ENCODE data around the gene TMEM63A.

Gene TMEM63A

DNA sequence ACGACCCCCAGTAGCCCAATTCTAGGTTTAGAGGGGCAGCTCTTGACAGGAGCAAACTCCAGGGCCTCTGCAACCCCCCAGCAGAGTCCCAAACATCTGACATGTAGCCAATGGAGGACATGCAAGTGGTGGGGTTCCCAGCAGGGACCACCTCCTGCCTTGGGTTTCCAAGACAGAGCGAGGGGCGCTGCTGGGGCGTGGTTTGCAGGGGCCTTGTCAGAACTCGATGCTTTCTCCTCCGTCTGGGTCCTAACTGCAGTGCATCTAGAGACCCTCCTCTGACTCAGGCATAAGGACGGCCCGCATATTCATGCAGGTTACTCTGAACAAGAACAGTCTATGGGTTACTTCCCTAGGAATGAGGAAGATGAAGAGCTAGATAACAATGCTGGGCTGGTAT lies 55.1 kb downstream of the TMEM63A start:
- Histone ChIP-seq H2AFZ (ENCODE audit: low read depth, low read length) (no peak overlapping the region), H4K20me1 (ENCODE audit: insufficient read depth, low read length) (no peaks in the 10 kb centered on the region), H3K9ac (ENCODE audit: low read depth, low read length) (no peak overlapping the region), H3K4me2 (ENCODE audit: insufficient read depth, low read length) (no peak overlapping the region), H3K9me3 (ENCODE audit: insufficient read depth, low read length, severe bottlenecking) (no peaks in the 10 kb centered on the region), H3K27me3 (ENCODE audit: insufficient read depth, low read length, poor library complexity) (no peaks in the 10 kb centered on the region), H3K36me3 (ENCODE audit: insufficient read depth, low read length) (no peaks in the 10 kb centered on the region), H3K79me2 (ENCODE audit: insufficient read depth, low read length) (no peaks in the 10 kb centered on the region), H3K27ac (ENCODE audit: low read length) (no peak overlapping the region), H3K4me3 (ENCODE audit: low read depth in 1 of 2, low read length in 2 of 2) (no peak overlapping the region), H3K4me1 (ENCODE audit: insufficient read depth, low read length) (no peaks in the 10 kb centered on the region)
- no peak for DNase-seq
- TF ChIP-seq CTCF (IDR thresholded peaks at IDR 0.05; ENCODE audit: borderline replicate concordance, extremely low read depth, low read length, poor library complexity, severe bottlenecking) (no peak), EZH2 (IDR thresholded peaks at IDR 0.05; ENCODE audit: borderline replicate concordance, low read depth, low read length, severe bottlenecking) (no peak)
- no peak for ATAC-seq (ENCODE audit: insufficient read depth, low read depth)

- Histone ChIP-seq H2AFZ (ENCODE audit: low read depth, low read length) (no peak overlapping the region), H3K27ac (ENCODE audit: low read length) (no peak overlapping the region), H3K9me3 (ENCODE audit: insufficient read depth, low read length, severe bottlenecking) (no peaks in the 10 kb centered on the region), H3K27me3 (ENCODE audit: insufficient read depth, low read length, poor library complexity) (no peaks in the 10 kb centered on the region), H4K20me1 (ENCODE audit: insufficient read depth, low read length) (no peaks in the 10 kb centered on the region), H3K4me3 (ENCODE audit: low read depth in 1 of 2, low read length in 2 of 2) (no peak overlapping the region), H3K36me3 (ENCODE audit: insufficient read depth, low read length) (no peaks in the 10 kb centered on the region), H3K79me2 (ENCODE audit: insufficient read depth, low read length) (no peaks in the 10 kb centered on the region), H3K4me1 (ENCODE audit: insufficient read depth, low read length) (no peaks in the 10 kb centered on the region), H3K4me2 (ENCODE audit: insufficient read depth, low read length) (no peak overlapping the region), H3K9ac (ENCODE audit: low read depth, low read length) (no peak overlapping the region)
- TF ChIP-seq CTCF (IDR thresholded peaks at IDR 0.05; ENCODE audit: borderline replicate concordance, extremely low read depth, low read length, poor library complexity, severe bottlenecking) (no peak), EZH2 (IDR thresholded peaks at IDR 0.05; ENCODE audit: borderline replicate concordance, low read depth, low read length, severe bottlenecking) (no peak)
- ATAC-seq (ENCODE audit: insufficient read depth, low read depth) (no peak), DNase-seq (no peak)
Observed at GRCh38 chr1:225825607-225826007, 56.6 kb downstream of the TMEM63A start.

DNA sequence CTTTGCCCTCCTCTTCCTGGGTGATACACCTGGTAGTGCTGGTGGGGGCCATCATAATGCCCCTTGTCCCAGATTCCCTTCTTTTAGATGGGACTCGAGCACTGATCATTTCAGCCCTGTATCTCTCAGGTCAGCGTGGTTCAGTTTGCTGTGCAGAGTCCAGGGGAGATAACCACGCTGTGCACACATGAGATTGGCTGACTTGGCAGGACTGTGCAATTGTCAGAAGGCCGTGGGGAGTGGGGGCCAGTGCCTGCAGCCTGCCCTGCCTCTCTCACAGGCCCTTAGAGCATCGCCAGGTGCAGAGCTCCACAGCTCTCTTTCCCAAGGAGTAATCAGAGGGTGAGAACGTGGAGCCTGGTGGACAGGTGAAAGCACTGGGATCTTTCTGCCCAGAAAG lies 57.1 kb downstream of the TMEM63A start:
- TF ChIP-seq EZH2 (IDR thresholded peaks at IDR 0.05; ENCODE audit: borderline replicate concordance, low read depth, low read length, severe bottlenecking), result no peak
- no peak for TF ChIP-seq CTCF (IDR thresholded peaks at IDR 0.05; ENCODE audit: borderline replicate concordance, extremely low read depth, low read length, poor library complexity, severe bottlenecking)
- H4K20me1 ChIP-seq (ENCODE audit: insufficient read depth, low read length), result no peaks in the 10 kb centered on the region
- ATAC-seq (ENCODE audit: insufficient read depth, low read depth) (no peak), DNase-seq (no peak)
- H3K4me3 ChIP-seq (ENCODE audit: low read depth in 1 of 2, low read length in 2 of 2), result no peak overlapping the region
- no peaks in the 10 kb centered on the region for H3K4me1 ChIP-seq (ENCODE audit: insufficient read depth, low read length)
- no peak overlapping the region for H2AFZ ChIP-seq (ENCODE audit: low read depth, low read length)
- H3K79me2 ChIP-seq (ENCODE audit: insufficient read depth, low read length), result no peaks in the 10 kb centered on the region
- no peak overlapping the region for H3K9ac ChIP-seq (ENCODE audit: low read depth, low read length)
- H3K36me3 ChIP-seq (ENCODE audit: insufficient read depth, low read length), result no peaks in the 10 kb centered on the region
- H3K9me3 ChIP-seq (ENCODE audit: insufficient read depth, low read length, severe bottlenecking), result no peaks in the 10 kb centered on the region
- H3K4me2 ChIP-seq (ENCODE audit: insufficient read depth, low read length), result no peak overlapping the region
- no peak overlapping the region for H3K27ac ChIP-seq (ENCODE audit: low read length)
- H3K27me3 ChIP-seq (ENCODE audit: insufficient read depth, low read length, poor library complexity), result no peaks in the 10 kb centered on the region

GRCh38 chr1:225824533-225824941 lies 57.6 kb downstream of the TMEM63A start:
- no peaks in the 10 kb centered on the region for H3K79me2 ChIP-seq (ENCODE audit: insufficient read depth, low read length)
- no peak overlapping the region for H3K4me2 ChIP-seq (ENCODE audit: insufficient read depth, low read length)
- DNase-seq, result no peak
- no peaks in the 10 kb centered on the region for H3K27me3 ChIP-seq (ENCODE audit: insufficient read depth, low read length, poor library complexity)
- no peak overlapping the region for H3K27ac ChIP-seq (ENCODE audit: low read length)
- H3K36me3 ChIP-seq (ENCODE audit: insufficient read depth, low read length), result no peaks in the 10 kb centered on the region
- no peak overlapping the region for H3K9ac ChIP-seq (ENCODE audit: low read depth, low read length)
- ATAC-seq (ENCODE audit: insufficient read depth, low read depth), result no peak
- TF ChIP-seq EZH2 (IDR thresholded peaks at IDR 0.05; ENCODE audit: borderline replicate concordance, low read depth, low read length, severe bottlenecking), result no peak
- no peak for TF ChIP-seq CTCF (IDR thresholded peaks at IDR 0.05; ENCODE audit: borderline replicate concordance, extremely low read depth, low read length, poor library complexity, severe bottlenecking)
- no peak overlapping the region for H3K4me3 ChIP-seq (ENCODE audit: low read depth in 1 of 2, low read length in 2 of 2)
- H2AFZ ChIP-seq (ENCODE audit: low read depth, low read length), result no peak overlapping the region
- no peaks in the 10 kb centered on the region for H3K4me1 ChIP-seq (ENCODE audit: insufficient read depth, low read length)
- H3K9me3 ChIP-seq (ENCODE audit: insufficient read depth, low read length, severe bottlenecking), result no peaks in the 10 kb centered on the region
- no peaks in the 10 kb centered on the region for H4K20me1 ChIP-seq (ENCODE audit: insufficient read depth, low read length)

Data from DND-41 (cell line).